ENCODE data around the gene LMTK3. TPM values are rescaled to one million over a fixed set of nuclear protein-coding genes. Genes with fewer than 3 reads are reported as not detected.

LMTK3 gene
- total RNA-seq, 1 donor from 2014 or later, result 12.7 TPM

GRCh38 chr19:48501494-48502349, 9.9 kb downstream of the LMTK3 start:
- peak; percentile 91 for DNase-seq (ENCODE audit: low spot score, unreplicated experiment)
- Mint-ChIP-seq H3K36me3 (ENCODE audit: insufficient read depth) (no peaks in the 10 kb centered on the region), H3K27me3 (peaks cover 7% of the 10 kb centered on the region), H3K9me3 (ENCODE audit: low read depth) (no peaks in the 10 kb centered on the region), H3K4me3 (ENCODE audit: low read depth) (peak overlapping the region; percentile 74), H3K27ac (peak overlapping the region; percentile 81), H3K4me1 (ENCODE audit: low read depth) (peaks cover 7% of the 10 kb centered on the region)
- TF ChIP-seq, protein P1, sequence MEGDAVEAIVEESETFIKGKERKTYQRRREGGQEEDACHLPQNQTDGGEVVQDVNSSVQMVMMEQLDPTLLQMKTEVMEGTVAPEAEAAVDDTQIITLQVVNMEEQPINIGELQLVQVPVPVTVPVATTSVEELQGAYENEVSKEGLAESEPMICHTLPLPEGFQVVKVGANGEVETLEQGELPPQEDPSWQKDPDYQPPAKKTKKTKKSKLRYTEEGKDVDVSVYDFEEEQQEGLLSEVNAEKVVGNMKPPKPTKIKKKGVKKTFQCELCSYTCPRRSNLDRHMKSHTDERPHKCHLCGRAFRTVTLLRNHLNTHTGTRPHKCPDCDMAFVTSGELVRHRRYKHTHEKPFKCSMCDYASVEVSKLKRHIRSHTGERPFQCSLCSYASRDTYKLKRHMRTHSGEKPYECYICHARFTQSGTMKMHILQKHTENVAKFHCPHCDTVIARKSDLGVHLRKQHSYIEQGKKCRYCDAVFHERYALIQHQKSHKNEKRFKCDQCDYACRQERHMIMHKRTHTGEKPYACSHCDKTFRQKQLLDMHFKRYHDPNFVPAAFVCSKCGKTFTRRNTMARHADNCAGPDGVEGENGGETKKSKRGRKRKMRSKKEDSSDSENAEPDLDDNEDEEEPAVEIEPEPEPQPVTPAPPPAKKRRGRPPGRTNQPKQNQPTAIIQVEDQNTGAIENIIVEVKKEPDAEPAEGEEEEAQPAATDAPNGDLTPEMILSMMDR (IDR thresholded peaks at IDR 0.05; ENCODE audit: unreplicated experiment), result no peak

- DNase-seq (ENCODE audit: low spot score, unreplicated experiment), result no peak
These were observed 10.7 kb downstream of the LMTK3 start for GRCh38 chr19:48500830-48501493.

GRCh38 chr19:48499316-48500090, 12.1 kb downstream of the LMTK3 start:
- no peaks in the 10 kb centered on the region for H3K9me3 Mint-ChIP-seq (ENCODE audit: low read depth)
- DNase-seq (ENCODE audit: low spot score, unreplicated experiment), result no peak
- peak overlapping the region; percentile 14 for H3K4me3 Mint-ChIP-seq (ENCODE audit: low read depth)
- H3K36me3 Mint-ChIP-seq (ENCODE audit: insufficient read depth), result no peaks in the 10 kb centered on the region
- peaks cover 7% of the 10 kb centered on the region for H3K4me1 Mint-ChIP-seq (ENCODE audit: low read depth)
- H3K27ac Mint-ChIP-seq, result no peak overlapping the region
- TF ChIP-seq, protein P1 (IDR thresholded peaks at IDR 0.05; ENCODE audit: unreplicated experiment), result no peak
- H3K27me3 Mint-ChIP-seq, result peaks cover 21% of the 10 kb centered on the region

More at GRCh38 chr19:48500830-48501493, 10.7 kb downstream of the LMTK3 start:
- Mint-ChIP-seq H3K27ac (no peak overlapping the region), H3K4me3 (ENCODE audit: low read depth) (peak overlapping the region; percentile 74), H3K27me3 (peaks cover 7% of the 10 kb centered on the region), H3K36me3 (ENCODE audit: insufficient read depth) (no peaks in the 10 kb centered on the region), H3K4me1 (ENCODE audit: low read depth) (peaks cover 7% of the 10 kb centered on the region), H3K9me3 (ENCODE audit: low read depth) (no peaks in the 10 kb centered on the region)
- TF ChIP-seq, protein P1 (IDR thresholded peaks at IDR 0.05; ENCODE audit: unreplicated experiment), result no peak

GRCh38 chr19:48498595-48499311, 12.9 kb downstream of the LMTK3 start:
- Mint-ChIP-seq H3K36me3 (ENCODE audit: insufficient read depth) (no peaks in the 10 kb centered on the region), H3K4me3 (ENCODE audit: low read depth) (no peak overlapping the region), H3K27me3 (peaks cover 25% of the 10 kb centered on the region), H3K4me1 (ENCODE audit: low read depth) (peaks cover 7% of the 10 kb centered on the region), H3K9me3 (ENCODE audit: low read depth) (no peaks in the 10 kb centered on the region), H3K27ac (no peak overlapping the region)
- no peak for DNase-seq (ENCODE audit: low spot score, unreplicated experiment)
- TF ChIP-seq, protein P1 (IDR thresholded peaks at IDR 0.05; ENCODE audit: unreplicated experiment), result no peak
